Muscle of leg (tissue), 11 donors: ENCODE measurements around the gene LRRC45. TPM values are rescaled to one million over a fixed set of nuclear protein-coding genes. Genes with fewer than 3 reads are reported as not detected.

ENCODE experiments used
- DNase-seq: peaks from one replicate; pipeline ENCODE4 v3.0.0; 2013
- H3K27ac ChIP-seq: one replicate; pipeline ENCODE4 v1.5.1; 2013; ENCODE audit warnings: mild to moderate bottlenecking, low read length, control low read depth
- H3K27me3 ChIP-seq: one replicate; pipeline ENCODE4 v1.6.1; 2013; ENCODE audit warnings: low read length; ENCODE audit not compliant: control insufficient read depth, insufficient read depth
- H3K36me3 ChIP-seq: one replicate; pipeline ENCODE4 v1.6.1; 2013; ENCODE audit warnings: low read length; ENCODE audit not compliant: control insufficient read depth, insufficient read depth
- H3K4me1 ChIP-seq: one replicate; pipeline ENCODE4 v1.6.1; 2013; ENCODE audit warnings: low read length; ENCODE audit not compliant: control insufficient read depth, insufficient read depth
- H3K4me3 ChIP-seq: one replicate; pipeline ENCODE4 v1.5.1; 2013; ENCODE audit warnings: low read length, control low read depth
- H3K9me3 ChIP-seq: replicated peaks from 2 replicates; pipeline ENCODE4 v1.6.1; 2013; ENCODE audit warnings: low read depth, low read length; ENCODE audit not compliant: control insufficient read depth
- WGBS: methylation state at CpG from one replicate; pipeline ENCODE4 v1.1.5; 2013; ENCODE audit warnings: missing lambda C conversion rate; ENCODE audit not compliant: insufficient coverage; 5-methylcytosine and 5-hydroxymethylcytosine counted together
- polyA plus RNA-seq, 8 donors: library from polyadenylated mRNA; unstranded; fragments of 120-200 nt; gene quantifications; one replicate each; pipeline versions ENCODE4 v1.2.1 to v1.2.3, GENCODE V29; 2013; ENCODE audit warnings: inconsistent platforms in 1 of 8, low replicate concordance in 1 of 8; ENCODE audit not compliant: insufficient read length in 8 of 8, insufficient read depth in 1 of 8
- total RNA-seq: library from RNA; stranded (reverse); fragments of 120-200 nt; gene quantifications from one replicate; pipeline ENCODE4 v1.2.4, GENCODE V29; 2013

Gene LRRC45
- total and polyA plus RNA-seq, 9 donors: 8.4 to 12.3 (median 9.7) TPM

GRCh38 chr17:82019690-82020571 lies 3.2 kb upstream of the LRRC45 start:
- Histone ChIP-seq H3K9me3 (no peaks in the 10 kb centered on the region), H3K4me1 (peaks cover 35% of the 10 kb centered on the region), H3K4me3 (no peak overlapping the region), H3K27ac (no peak overlapping the region), H3K27me3 (no peaks in the 10 kb centered on the region), H3K36me3 (peaks cover 21% of the 10 kb centered on the region)
- no peak for DNase-seq
- WGBS: 63% methylated on average over 26 of the region's 34 CpGs

- Histone ChIP-seq H3K4me3 (no peak overlapping the region), H3K36me3 (peaks cover 21% of the 10 kb centered on the region), H3K4me1 (peaks cover 35% of the 10 kb centered on the region), H3K9me3 (no peaks in the 10 kb centered on the region), H3K27me3 (no peaks in the 10 kb centered on the region), H3K27ac (no peak overlapping the region)
- 72% methylated on average over 14 of the region's 14 CpGs for WGBS
- no peak for DNase-seq
These were observed 2.5 kb upstream of the LRRC45 start for GRCh38 chr17:82020572-82021106.

GRCh38 chr17:82021107-82021899 lies 1.8 kb upstream of the LRRC45 start:
- Histone ChIP-seq H3K4me3 (peak overlapping the region; percentile 93), H3K27me3 (no peaks in the 10 kb centered on the region), H3K36me3 (peaks cover 21% of the 10 kb centered on the region), H3K9me3 (no peaks in the 10 kb centered on the region), H3K27ac (no peak overlapping the region), H3K4me1 (peaks cover 35% of the 10 kb centered on the region)
- 47% methylated on average over 19 of the region's 25 CpGs for WGBS
- peak; percentile 79 for DNase-seq

- 9% methylated on average over 9 of the region's 10 CpGs for WGBS
- H3K4me1 ChIP-seq: peaks cover 35% of the 10 kb centered on the region
- DNase-seq: peak; percentile 40
These were observed 1.2 kb upstream of the LRRC45 start for GRCh38 chr17:82021900-82022309.

GRCh38 chr17:82022310-82022980 lies 660 bp upstream of the LRRC45 start, which contains the start of gene CENPX:
TSS of gene CENPX (minus strand) at chr17:82022878. CDS start at chr17:82022861, 17 bp downstream.
- Histone ChIP-seq H3K9me3 (no peaks in the 10 kb centered on the region), H3K27me3 (no peaks in the 10 kb centered on the region), H3K4me1 (peaks cover 36% of the 10 kb centered on the region), H3K4me3 (peak within 1 kb of the TSS; percentile 93), H3K27ac (peak within 1 kb of the TSS; percentile 57), H3K36me3 (peaks cover 17% of the 10 kb centered on the region)
- WGBS: under 1% methylated on average over 62 of the region's 64 CpGs
- no peak for DNase-seq

More at GRCh38 chr17:82021900-82022309, 1.2 kb upstream of the LRRC45 start:
- Histone ChIP-seq H3K9me3 (no peaks in the 10 kb centered on the region), H3K36me3 (peaks cover 19% of the 10 kb centered on the region), H3K4me3 (peak overlapping the region; percentile 93), H3K27ac (no peak overlapping the region), H3K27me3 (no peaks in the 10 kb centered on the region)

- WGBS: 1% methylated on average over 49 of the region's 55 CpGs
- peak; percentile 37 for DNase-seq
- Histone ChIP-seq H3K27ac (no peak overlapping the region), H3K4me1 (peaks cover 30% of the 10 kb centered on the region), H3K9me3 (no peaks in the 10 kb centered on the region), H3K27me3 (no peaks in the 10 kb centered on the region), H3K4me3 (peak overlapping the region; percentile 72), H3K36me3 (peaks cover 7% of the 10 kb centered on the region)
These were observed 539 bp downstream of the LRRC45 start for GRCh38 chr17:82023447-82024241.

GRCh38 chr17:82024859-82025258 lies 1.8 kb downstream of the LRRC45 start:
- no peak overlapping the region for H3K27ac ChIP-seq
- peaks cover 33% of the 10 kb centered on the region for H3K4me1 ChIP-seq
- 96% methylated on average over 16 of the region's 17 CpGs for WGBS
- H3K9me3 ChIP-seq: no peaks in the 10 kb centered on the region
- DNase-seq: no peak
- no peak overlapping the region for H3K4me3 ChIP-seq
- peaks cover 5% of the 10 kb centered on the region for H3K36me3 ChIP-seq
- H3K27me3 ChIP-seq: no peaks in the 10 kb centered on the region

- peaks cover 39% of the 10 kb centered on the region for H3K4me1 ChIP-seq
- H3K27ac ChIP-seq: no peak overlapping the region
- H3K9me3 ChIP-seq: no peaks in the 10 kb centered on the region
- H3K4me3 ChIP-seq: no peak overlapping the region
- H3K36me3 ChIP-seq: peaks cover 5% of the 10 kb centered on the region
- DNase-seq: no peak
- 90% methylated on average over 24 of the region's 25 CpGs for WGBS
- no peaks in the 10 kb centered on the region for H3K27me3 ChIP-seq
These were observed 2.4 kb downstream of the LRRC45 start for GRCh38 chr17:82025401-82026107.

- WGBS: 94% methylated on average over 11 of the region's 13 CpGs
- peaks cover 11% of the 10 kb centered on the region for H3K27me3 ChIP-seq
- no peak for DNase-seq
- H3K4me1 ChIP-seq: peaks cover 37% of the 10 kb centered on the region
- H3K4me3 ChIP-seq: no peak overlapping the region
- no peak overlapping the region for H3K27ac ChIP-seq
- peaks cover 5% of the 10 kb centered on the region for H3K36me3 ChIP-seq
- H3K9me3 ChIP-seq: no peaks in the 10 kb centered on the region
These were observed 5.1 kb downstream of the LRRC45 start for GRCh38 chr17:82028246-82028645.
